T-cell (primary cell): ENCODE data around the gene POLR3B. TPM values are rescaled to one million over a fixed set of nuclear protein-coding genes. Genes with fewer than 3 reads are reported as not detected.

ENCODE experiments used
- ATAC-seq, 4 experiments: fragments of 200-7000 bp in 3 of 4; fragments of 150-1000 bp in 1 of 4; cut with Tn5 transposase; replicated peaks in 1 of 4; 1 replicate in 3 of 4; 2 replicates in 1 of 4; pipeline ENCODE4 v1.10.0; 2021; ENCODE audit warnings: moderate library complexity in 3 of 4, mild to moderate bottlenecking in 2 of 4, moderate number of reproducible peaks in 1 of 4
- CTCF ChIA-PET, 2 donors: fragments of 300-600 bp; sonication (Branson Sonifier 250); formaldehyde crosslinking; loops; one replicate each; lab custom pipeline; 2022; ENCODE audit warnings: antibody characterized with exemption in 2 of 2; lab: Charles Lee
- POLR2A ChIA-PET, 2 donors: fragments of 300-600 bp; sonication (Branson Sonifier 250); formaldehyde crosslinking; loops; one replicate each; lab custom pipeline; 2022; ENCODE audit warnings: antibody characterized with exemption in 2 of 2; lab: Charles Lee
- DNase-seq, 35 experiments: peaks; one replicate each; pipeline versions ENCODE4 v3.0.0 to v3.0.0-alpha.2; 2013 to 2023
- H3K27ac ChIP-seq: one replicate; pipeline ENCODE4 v1.5.1; 2013; ENCODE audit warnings: low read length
- H3K27me3 ChIP-seq, 2 experiments: replicated peaks in 1 of 2; 1 replicate in 1 of 2; 2 replicates in 1 of 2; pipeline versions ENCODE4 v1.6.1 to v1.7.0; 2013; ENCODE audit warnings: low read length in 1 of 2, mixed read lengths in 1 of 2; ENCODE audit not compliant: control insufficient read depth in 2 of 2, insufficient read depth in 2 of 2; ENCODE audit errors: extremely low read depth in 1 of 2
- H3K36me3 ChIP-seq, 2 donors: 1 replicate in 1 of 2; 2 replicates in 1 of 2; pipeline versions ENCODE4 v1.6.1 to v1.7.0; 2013; ENCODE audit warnings: low read length in 1 of 2; ENCODE audit not compliant: control insufficient read depth in 2 of 2, insufficient read depth in 1 of 2; ENCODE audit errors: extremely low read depth in 1 of 2
- H3K4me1 ChIP-seq, 2 experiments: 1 replicate in 1 of 2; 2 replicates in 1 of 2; pipeline versions ENCODE4 v1.6.1 to v1.7.0; 2013; ENCODE audit warnings: low read length in 2 of 2, mixed read lengths in 1 of 2; ENCODE audit not compliant: insufficient read depth in 2 of 2, control insufficient read depth in 1 of 2; ENCODE audit errors: extremely low read depth in 1 of 2
- H3K4me3 ChIP-seq, 2 donors: 1 replicate in 1 of 2; 2 replicates in 1 of 2; pipeline versions ENCODE4 v1.5.1 to v1.7.0; 2013; ENCODE audit warnings: mild to moderate bottlenecking in 2 of 2, low read length in 1 of 2, moderate library complexity in 1 of 2; ENCODE audit not compliant: control insufficient read depth in 1 of 2; ENCODE audit errors: extremely low read depth in 1 of 2
- H3K9me3 ChIP-seq: 2 replicates; pipeline ENCODE4 v1.7.0; 2013
- H3K27ac Mint-ChIP-seq, 2 donors: one replicate each; pipeline ENCODE4 v1.8.0; 2020 to 2021; ENCODE audit warnings: mild to moderate bottlenecking in 2 of 2, mixed read lengths in 2 of 2
- H3K27me3 Mint-ChIP-seq, 2 donors: one replicate each; pipeline ENCODE4 v1.8.0; 2021 to 2022; ENCODE audit warnings: mixed read lengths in 2 of 2
- H3K36me3 Mint-ChIP-seq: one replicate; pipeline ENCODE4 v1.8.0; 2021; ENCODE audit warnings: mixed read lengths
- H3K4me1 Mint-ChIP-seq, 3 donors: one replicate each; pipeline ENCODE4 v1.8.0; 2020 to 2022; ENCODE audit warnings: mixed read lengths in 3 of 3, mild to moderate bottlenecking in 1 of 3
- H3K4me3 Mint-ChIP-seq, 3 donors: one replicate each; pipeline ENCODE4 v1.8.0; 2020 to 2022; ENCODE audit warnings: mild to moderate bottlenecking in 3 of 3, mixed read lengths in 3 of 3, moderate library complexity in 3 of 3
- H3K9me3 Mint-ChIP-seq, 3 donors: one replicate each; pipeline ENCODE4 v1.8.0; 2020 to 2022; ENCODE audit warnings: mixed read lengths in 3 of 3
- WGBS: methylation state at CpG from one replicate; pipeline ENCODE4 v1.1.5; 2013; ENCODE audit warnings: missing lambda C conversion rate; ENCODE audit not compliant: insufficient coverage; 5-methylcytosine and 5-hydroxymethylcytosine counted together
- total RNA-seq, 35 experiments: library from RNA in 6 of 35; stranded (reverse) in 6 of 35; fragments of 120-200 nt in 1 of 35; gene quantifications; one replicate each; pipeline versions ENCODE4 v1.2.1 to v1.2.4 and lab custom pipeline; 2013 to 2026

The POLR3B gene
- total RNA-seq, 5 donors from 2014 or later (not counting 1 experiment from before 2014, with no cell fraction given), result 6.3 to 8.4 (median 7.0) TPM

GRCh38 chr12:106415134-106415533 is 57.6 kb downstream of the POLR3B start:
- Mint-ChIP-seq H3K27ac (no peak overlapping the region), H3K27me3 (no peaks in the 10 kb centered on the region), H3K9me3 (no peaks in the 10 kb centered on the region), H3K4me1 (no peaks in the 10 kb centered on the region), H3K36me3 (peaks cover 77% of the 10 kb centered on the region), H3K4me3 (no peak overlapping the region)
- H3K4me1 ChIP-seq, result no peaks in the 10 kb centered on the region
- no peaks in the 10 kb centered on the region for H3K9me3 ChIP-seq
- DNase-seq (no peak), ATAC-seq (no peak)
- no peak overlapping the region for H3K27ac ChIP-seq
- peaks cover 3 to 6% of the 10 kb centered on the region in 2 donors for H3K36me3 ChIP-seq
- H3K4me3 ChIP-seq, result no peak overlapping the region
- CTCF ChIA-PET, result no interaction called here
- no peaks in the 10 kb centered on the region for H3K27me3 ChIP-seq
- POLR2A ChIA-PET, result no interaction called here

GRCh38 chr12:106416273-106416672 is 58.7 kb downstream of the POLR3B start:
- Mint-ChIP-seq H3K36me3 (peaks cover 76% of the 10 kb centered on the region), H3K27ac (no peak overlapping the region), H3K9me3 (no peaks in the 10 kb centered on the region), H3K27me3 (no peaks in the 10 kb centered on the region), H3K4me3 (no peak overlapping the region), H3K4me1 (no peaks in the 10 kb centered on the region)
- CTCF ChIA-PET, result no interaction called here
- ATAC-seq, result no peak
- no peaks in the 10 kb centered on the region for H3K9me3 ChIP-seq
- no peak overlapping the region for H3K4me3 ChIP-seq
- no peak overlapping the region for H3K27ac ChIP-seq
- 100% methylated on average over 1 of the region's 2 CpGs for WGBS
- POLR2A ChIA-PET, result no interaction called here
- no peaks in the 10 kb centered on the region for H3K4me1 ChIP-seq
- no peaks in the 10 kb centered on the region for H3K27me3 ChIP-seq
- peaks cover 3 to 4% of the 10 kb centered on the region in 2 donors for H3K36me3 ChIP-seq
- no peak for DNase-seq

GRCh38 chr12:106417926-106418910 is 60.7 kb downstream of the POLR3B start:
- Mint-ChIP-seq H3K4me3 (no peak overlapping the region), H3K9me3 (no peaks in the 10 kb centered on the region), H3K36me3 (peaks cover 72% of the 10 kb centered on the region), H3K27ac (no peak overlapping the region), H3K27me3 (no peaks in the 10 kb centered on the region), H3K4me1 (no peaks in the 10 kb centered on the region)
- 100% methylated on average over 1 of the region's 7 CpGs for WGBS
- H3K4me3 ChIP-seq, result no peak overlapping the region
- H3K27ac ChIP-seq, result no peak overlapping the region
- no peaks in the 10 kb centered on the region for H3K4me1 ChIP-seq
- POLR2A ChIA-PET, result interaction anchor here in 1 of 2 donors (0.6 kb wide), 1 partner anchor 11 kb away, joined by 3 read pairs; no protein-coding TSS in a partner anchor
- no peaks in the 10 kb centered on the region for H3K27me3 ChIP-seq
- ATAC-seq (no peak), DNase-seq (no peak)
- no peaks in the 10 kb centered on the region for H3K9me3 ChIP-seq
- peaks cover 2 to 3% of the 10 kb centered on the region in 2 donors for H3K36me3 ChIP-seq
- CTCF ChIA-PET, result interaction anchor here in 1 of 2 donors (0.6 to 1.4 kb wide), 2 partner anchors 9 to 20 kb away, joined by 3 to 4 read pairs; no protein-coding TSS in a partner anchor

- Histone ChIP-seq H3K9me3 (no peaks in the 10 kb centered on the region), H3K36me3 (peaks cover 2 to 3% of the 10 kb centered on the region in 2 donors), H3K4me3 (no peak overlapping the region), H3K4me1 (no peaks in the 10 kb centered on the region), H3K27ac (no peak overlapping the region), H3K27me3 (no peaks in the 10 kb centered on the region)
- H3K36me3 Mint-ChIP-seq, result peaks cover 71% of the 10 kb centered on the region
- no peaks in the 10 kb centered on the region for H3K27me3 Mint-ChIP-seq
- POLR2A ChIA-PET, result interaction anchor here in 1 of 2 donors (0.6 kb wide), 1 partner anchor 10 kb away, joined by 3 read pairs; no protein-coding TSS in a partner anchor
- H3K4me3 Mint-ChIP-seq, result no peak overlapping the region
- H3K27ac Mint-ChIP-seq, result no peak overlapping the region
- DNase-seq (no peak), ATAC-seq (no peak)
- no CpG with 5 or more reads among the region's 1 CpG for WGBS
- no peaks in the 10 kb centered on the region for H3K4me1 Mint-ChIP-seq
- H3K9me3 Mint-ChIP-seq, result no peaks in the 10 kb centered on the region
- CTCF ChIA-PET, result interaction anchor here in 1 of 2 donors (0.6 to 1.4 kb wide), 2 partner anchors 10 to 19 kb away, joined by 3 to 4 read pairs; no protein-coding TSS in a partner anchor
Measured at GRCh38 chr12:106418970-106419369, 61.4 kb downstream of the POLR3B start.

- peaks cover 55% of the 10 kb centered on the region for H3K36me3 Mint-ChIP-seq
- H3K4me1 ChIP-seq, result no peaks in the 10 kb centered on the region
- ChIA-PET POLR2A (no interaction called here), CTCF (no interaction called here)
- H3K27ac Mint-ChIP-seq, result no peak overlapping the region
- no peak overlapping the region for H3K27ac ChIP-seq
- no peaks in the 10 kb centered on the region for H3K27me3 Mint-ChIP-seq
- H3K9me3 ChIP-seq, result no peaks in the 10 kb centered on the region
- DNase-seq, result no peak
- H3K4me3 Mint-ChIP-seq, result no peak overlapping the region
- H3K9me3 Mint-ChIP-seq, result no peaks in the 10 kb centered on the region
- WGBS, result 100% methylated on average over 1 of the region's 2 CpGs
- ATAC-seq, result no peak
- H3K27me3 ChIP-seq, result no peaks in the 10 kb centered on the region
- H3K36me3 ChIP-seq, result peaks cover 3 to 4% of the 10 kb centered on the region in 2 donors
- H3K4me3 ChIP-seq, result no peak overlapping the region
- H3K4me1 Mint-ChIP-seq, result no peaks in the 10 kb centered on the region
Measured at GRCh38 chr12:106423291-106423690, 65.7 kb downstream of the POLR3B start.

- CTCF ChIA-PET, result no interaction called here
- ATAC-seq, result no peak
Measured at GRCh38 chr12:106425061-106425702, 67.6 kb downstream of the POLR3B start.

More at GRCh38 chr12:106425061-106425702, 67.6 kb downstream of the POLR3B start:
- Histone ChIP-seq H3K27ac (no peak overlapping the region), H3K27me3 (no peaks in the 10 kb centered on the region), H3K4me1 (no peaks in the 10 kb centered on the region), H3K36me3 (peaks cover 0 to 14% of the 10 kb centered on the region in 2 donors), H3K4me3 (no peak overlapping the region), H3K9me3 (no peaks in the 10 kb centered on the region)
- no peak overlapping the region for H3K4me3 Mint-ChIP-seq
- peaks cover 56% of the 10 kb centered on the region for H3K36me3 Mint-ChIP-seq
- no peak for DNase-seq
- POLR2A ChIA-PET, result interaction anchor here in 1 of 2 donors (0.6 kb wide), 1 partner anchor 322 kb away, joined by 3 read pairs; no protein-coding TSS in a partner anchor
- H3K27ac Mint-ChIP-seq, result no peak overlapping the region
- no peaks in the 10 kb centered on the region for H3K27me3 Mint-ChIP-seq
- H3K9me3 Mint-ChIP-seq, result no peaks in the 10 kb centered on the region
- H3K4me1 Mint-ChIP-seq, result no peaks in the 10 kb centered on the region
- WGBS, result 100% methylated on average over 1 of the region's 1 CpG
